Activated CD8-positive, alpha-beta memory T cell treated with anti-CD3 and anti-CD28 coated beads for 48 hours (primary cell): ENCODE results near the gene TEKT1.
A peak's percentile ranks its signal among the peaks of the same experiment; 100 is the strongest.

Source experiments
- DNase-seq, 3 experiments: peaks; one replicate each; pipeline ENCODE4 v3.0.0-alpha.2; 2020; ENCODE audit warnings: low read depth in 2 of 3, low spot score in 2 of 3

Gene TEKT1

GRCh38 chr17:6768447-6768846 lies 63.1 kb downstream of the TEKT1 start:
- no peak for DNase-seq

DNA sequence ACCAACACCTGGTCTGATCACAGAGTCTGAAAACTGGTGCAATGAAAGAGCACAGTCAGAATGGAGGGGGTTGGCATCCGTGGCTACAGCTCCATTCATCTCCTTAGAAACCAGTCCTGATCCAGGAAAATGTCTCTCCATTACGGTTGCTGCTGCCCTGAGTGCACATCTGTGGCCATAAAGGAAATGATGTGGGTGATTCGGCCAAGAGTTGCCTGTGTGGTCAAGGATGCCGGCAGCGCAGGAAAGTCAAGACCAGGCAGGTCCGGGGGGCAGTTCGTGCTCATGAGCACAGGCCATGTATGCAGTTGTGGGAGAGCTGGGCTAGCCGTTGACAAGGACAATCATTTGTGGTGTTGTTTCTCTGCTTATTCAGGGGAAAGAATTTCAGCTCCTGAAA lies 69.8 kb downstream of the TEKT1 start:
- no peak for DNase-seq

DNA sequence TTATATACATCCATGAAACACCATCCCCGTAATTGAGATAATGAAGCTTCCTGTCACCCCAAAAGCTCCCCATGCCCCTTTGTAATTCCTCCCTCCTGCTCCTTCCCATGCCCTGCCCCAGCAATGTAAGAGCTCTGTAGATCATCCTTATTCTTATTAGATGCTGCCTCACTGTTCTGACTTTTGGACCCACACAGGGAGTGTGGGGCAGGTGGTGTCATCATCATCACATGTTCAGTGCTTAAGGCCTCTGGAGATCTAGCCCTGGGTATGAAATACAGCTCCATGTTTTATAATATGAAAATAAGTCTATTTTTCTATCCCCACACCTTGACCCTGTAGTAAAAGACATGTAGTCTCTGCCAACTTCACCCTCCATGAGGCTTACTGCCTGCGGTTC lies 73.8 kb downstream of the TEKT1 start:
- no peak for DNase-seq

- DNase-seq, result no peak
Observed at GRCh38 chr17:6756425-6757031, 75.0 kb downstream of the TEKT1 start.

- peak in 1 of 3 experiments; percentile 11 for DNase-seq
Observed at GRCh38 chr17:6755731-6756184, 75.8 kb downstream of the TEKT1 start, which contains the start of gene XAF1. Gene XAF1, plus strand, starts transcription at chr17:6756046. Its CDS starts 33 bp downstream, at chr17:6756079.

DNA sequence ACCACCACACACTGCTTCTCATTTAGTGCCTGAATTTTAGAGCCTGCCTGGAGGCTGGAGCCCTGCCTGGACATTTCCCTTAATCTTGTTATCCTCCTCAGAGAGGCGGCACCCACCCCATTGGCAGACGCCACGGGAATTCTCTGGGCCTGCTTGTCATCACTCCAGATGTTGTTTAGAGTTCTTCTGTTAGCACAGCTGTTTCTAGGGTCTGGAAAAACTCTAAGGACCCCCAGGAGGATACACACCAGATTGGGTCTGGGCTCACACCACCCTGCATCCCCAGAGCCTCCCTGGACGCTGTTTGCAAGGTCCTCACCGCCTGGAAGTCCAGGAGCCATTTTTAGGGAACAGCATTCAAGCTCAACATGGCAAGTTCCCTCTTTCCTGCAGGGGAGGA lies 76.2 kb downstream of the TEKT1 start:
- DNase-seq, result no peak

DNA sequence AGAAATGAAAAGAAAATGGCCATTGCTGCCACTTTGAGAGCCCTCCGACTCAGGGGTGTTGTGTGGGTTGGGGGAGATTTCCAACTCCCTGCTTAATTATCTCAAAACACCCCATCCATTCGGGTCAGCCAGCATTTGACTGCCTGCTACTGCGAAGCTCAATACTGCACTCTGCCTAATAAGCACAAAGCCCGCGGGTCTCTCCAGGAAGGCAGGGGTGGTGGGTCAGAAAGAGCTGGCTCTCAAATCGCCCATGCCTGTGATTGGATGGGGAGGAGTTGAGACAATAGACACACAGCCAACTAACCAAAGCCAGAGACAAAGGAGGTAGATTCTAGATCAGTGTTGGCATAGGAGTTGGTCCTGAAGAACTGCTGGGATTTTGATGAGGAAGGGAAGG lies 78.0 kb downstream of the TEKT1 start:
- no peak for DNase-seq

- peak in 1 of 3 experiments; percentile 14 for DNase-seq
Observed at GRCh38 chr17:6753006-6753445, 78.5 kb downstream of the TEKT1 start.

- no peak for DNase-seq
Observed at GRCh38 chr17:6752068-6752909, 79.2 kb downstream of the TEKT1 start.

- DNase-seq, result no peak
Observed at GRCh38 chr17:6749519-6749918, 82.0 kb downstream of the TEKT1 start.

DNA sequence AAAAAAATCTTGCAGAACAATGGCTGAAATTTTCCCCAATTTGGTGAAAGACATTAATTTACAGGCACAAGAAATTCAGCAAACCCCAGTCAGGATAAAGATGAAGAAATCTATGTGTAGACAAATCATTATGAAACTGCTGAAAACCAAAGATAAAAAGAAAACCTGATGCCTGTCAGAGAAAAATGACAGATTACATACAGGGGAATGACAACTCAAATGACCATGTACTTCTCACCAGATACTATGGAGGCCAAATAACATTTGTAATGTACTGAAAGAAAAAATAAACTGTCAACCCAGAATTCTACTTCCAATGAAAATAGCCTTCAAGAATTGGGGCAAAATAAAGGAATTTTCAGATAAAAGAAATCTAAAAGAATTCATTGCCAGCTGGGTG lies 82.9 kb downstream of the TEKT1 start:
- no peak for DNase-seq
